ENCODE results near the gene SNX21. TPM values are rescaled to one million over a fixed set of nuclear protein-coding genes. Genes with fewer than 3 reads are reported as not detected.
"Not testable (repeated sequence)": the region's sequence is repeated elsewhere in the genome, so short reads cannot be mapped to it uniquely, and the experiment has no call there.

SNX21 gene
- total RNA-seq, 2 experiments from 2014 or later: 0.36 to 0.89 TPM

- Histone ChIP-seq H3K9me3 (ENCODE audit: control insufficient read depth in 1 of 2, insufficient read depth in 1 of 2, low read length in 2 of 2) (no peaks in the 10 kb centered on the region), H3K27me3 (ENCODE audit: control insufficient read depth in 1 of 2, insufficient read depth in 2 of 2, low read length in 2 of 2) (no peaks in the 10 kb centered on the region), H3K4me1 (ENCODE audit: insufficient read depth, low read length) (peaks cover 20% of the 10 kb centered on the region), H3K27ac (ENCODE audit: low read depth in 1 of 2, low read length in 2 of 2) (peak overlapping the region; percentile 80 to 81), H3K4me3 (ENCODE audit: low read length) (peak overlapping the region; percentile 90), H3K36me3 (ENCODE audit: insufficient read depth, low read length) (peaks cover 26% of the 10 kb centered on the region)
- H3K27me3 Mint-ChIP-seq: no peaks in the 10 kb centered on the region
- no peaks in the 10 kb centered on the region for H3K9me3 Mint-ChIP-seq
- CTCF ChIA-PET: no interaction called here
- TF ChIP-seq CTCF (IDR thresholded peaks at IDR 0.05): no peak
- H3K4me3 Mint-ChIP-seq: peak overlapping the region; percentile 98
- H3K4me1 Mint-ChIP-seq (ENCODE audit: low read depth): peaks cover 25% of the 10 kb centered on the region
- peaks cover 52% of the 10 kb centered on the region for H3K36me3 Mint-ChIP-seq (ENCODE audit: low read depth)
- DNase-seq (peak in 5 of 14 experiments; percentile 1 to 56 (median 8)), ATAC-seq (ENCODE audit: poor library complexity) (peak; percentile 3)
- POLR2A ChIA-PET: interaction anchor here (0.6 to 1.8 kb wide), 5 partner anchors 52 to 429 kb away, joined by 3 to 9 read pairs (median 3); partner anchors contain the start of genes PCIF1, PIGT, SYS1 and ZNF335
- H3K27ac Mint-ChIP-seq: peak overlapping the region; percentile 91
- intact Hi-C loops (cut with DNase I, micrococcal nuclease): loop anchor here in 1 of 2 experiments (2.0 to 10.0 kb wide), 4 partner anchors 20 to 892 kb away; partner anchors contain the start of genes NCOA5, TP53RK, UBE2C and ZNF335
Measured at GRCh38 chr20:45792317-45793118, 41.1 kb upstream of the SNX21 start.

GRCh38 chr20:45796337-45797065 is 37.1 kb upstream of the SNX21 start:
- peaks cover 33% of the 10 kb centered on the region for H3K36me3 ChIP-seq (ENCODE audit: insufficient read depth, low read length)
- no peak overlapping the region for H3K27ac Mint-ChIP-seq
- CTCF ChIA-PET: interaction anchor here (1.0 to 1.7 kb wide), 2 partner anchors 9 to 218 kb away, joined by 3 to 4 read pairs; no protein-coding TSS in a partner anchor

GRCh38 chr20:45797510-45797909 is 36.1 kb upstream of the SNX21 start:
- H3K27ac Mint-ChIP-seq; CTCF ChIA-PET; H3K4me3 ChIP-seq (ENCODE audit: low read length); H3K9me3 ChIP-seq (ENCODE audit: control insufficient read depth in 1 of 2, insufficient read depth in 1 of 2, low read length in 2 of 2); ATAC-seq (ENCODE audit: poor library complexity); H3K27ac ChIP-seq (ENCODE audit: low read depth in 1 of 2, low read length in 2 of 2); H3K9me3 Mint-ChIP-seq; DNase-seq; H3K27me3 Mint-ChIP-seq; POLR2A ChIA-PET; H3K27me3 ChIP-seq (ENCODE audit: control insufficient read depth in 1 of 2, insufficient read depth in 2 of 2, low read length in 2 of 2); H3K4me3 Mint-ChIP-seq: not testable (repeated sequence)
- H3K4me1 Mint-ChIP-seq (ENCODE audit: low read depth): peaks cover 21% of the 10 kb centered on the region
- H3K4me1 ChIP-seq (ENCODE audit: insufficient read depth, low read length): peaks cover 13% of the 10 kb centered on the region
- intact Hi-C loops (cut with DNase I, micrococcal nuclease): loop anchor here in 1 of 2 experiments (5.0 to 10.0 kb wide), 2 partner anchors 60 to 887 kb away; partner anchors contain the start of genes ACOT8, TP53RK and ZSWIM3
- peaks cover 43% of the 10 kb centered on the region for H3K36me3 ChIP-seq (ENCODE audit: insufficient read depth, low read length)
- H3K36me3 Mint-ChIP-seq (ENCODE audit: low read depth): peaks cover 71% of the 10 kb centered on the region

More at GRCh38 chr20:45796337-45797065, 37.1 kb upstream of the SNX21 start:
- DNase-seq (no peak), ATAC-seq (ENCODE audit: poor library complexity) (no peak)
- H3K36me3 Mint-ChIP-seq (ENCODE audit: low read depth): peaks cover 69% of the 10 kb centered on the region
- peaks cover 27% of the 10 kb centered on the region for H3K4me1 Mint-ChIP-seq (ENCODE audit: low read depth)
- peak overlapping the region; percentile 8 for H3K4me3 Mint-ChIP-seq
- Histone ChIP-seq H3K4me1 (ENCODE audit: insufficient read depth, low read length) (peaks cover 22% of the 10 kb centered on the region), H3K4me3 (ENCODE audit: low read length) (no peak overlapping the region), H3K27me3 (ENCODE audit: control insufficient read depth in 1 of 2, insufficient read depth in 2 of 2, low read length in 2 of 2) (no peaks in the 10 kb centered on the region), H3K9me3 (ENCODE audit: control insufficient read depth in 1 of 2, insufficient read depth in 1 of 2, low read length in 2 of 2) (no peaks in the 10 kb centered on the region), H3K27ac (ENCODE audit: low read depth in 1 of 2, low read length in 2 of 2) (no peak overlapping the region)
- no peak for TF ChIP-seq CTCF (IDR thresholded peaks at IDR 0.05)
- no peaks in the 10 kb centered on the region for H3K27me3 Mint-ChIP-seq
- intact Hi-C loops (cut with DNase I, micrococcal nuclease): loop anchor here in 1 of 2 experiments (5.0 to 10.0 kb wide), 2 partner anchors 61 to 888 kb away; partner anchors contain the start of genes ACOT8, TP53RK and ZSWIM3
- no peaks in the 10 kb centered on the region for H3K9me3 Mint-ChIP-seq
- POLR2A ChIA-PET: no interaction called here

GRCh38 chr20:45797955-45798354 is 35.6 kb upstream of the SNX21 start:
- peaks cover 71% of the 10 kb centered on the region for H3K36me3 Mint-ChIP-seq (ENCODE audit: low read depth)
- POLR2A ChIA-PET: not testable (repeated sequence)

More at GRCh38 chr20:45797955-45798354, 35.6 kb upstream of the SNX21 start:
- not testable (repeated sequence) for H3K4me3 Mint-ChIP-seq; H3K27ac ChIP-seq (ENCODE audit: low read depth in 1 of 2, low read length in 2 of 2); H3K27me3 Mint-ChIP-seq; H3K4me1 ChIP-seq (ENCODE audit: insufficient read depth, low read length); H3K27me3 ChIP-seq (ENCODE audit: control insufficient read depth in 1 of 2, insufficient read depth in 2 of 2, low read length in 2 of 2); ATAC-seq (ENCODE audit: poor library complexity); H3K9me3 Mint-ChIP-seq; H3K9me3 ChIP-seq (ENCODE audit: control insufficient read depth in 1 of 2, insufficient read depth in 1 of 2, low read length in 2 of 2); DNase-seq; H3K27ac Mint-ChIP-seq; H3K4me3 ChIP-seq (ENCODE audit: low read length)
- H3K4me1 Mint-ChIP-seq (ENCODE audit: low read depth): peaks cover 16% of the 10 kb centered on the region
- CTCF ChIA-PET: interaction anchor here (1.0 to 1.7 kb wide), 2 partner anchors 9 to 171 kb away, joined by 3 to 11 read pairs; no protein-coding TSS in a partner anchor
- H3K36me3 ChIP-seq (ENCODE audit: insufficient read depth, low read length): peaks cover 47% of the 10 kb centered on the region
- intact Hi-C loops (cut with DNase I, micrococcal nuclease): loop anchor here in 1 of 2 experiments (2.0 to 10.0 kb wide), 3 partner anchors 59 to 887 kb away; partner anchors contain the start of genes ACOT8, TP53RK and ZSWIM3
